Endometrial microvascular endothelial cells (primary cell): ENCODE results near the gene MIS18A. TPM values are rescaled to one million over a fixed set of nuclear protein-coding genes. Genes with fewer than 3 reads are reported as not detected.
"Not testable (repeated sequence)": the region's sequence is repeated elsewhere in the genome, so short reads cannot be mapped to it uniquely, and the experiment has no call there.

ENCODE experiments used
- in situ Hi-C: cut with HindIII; loops from 2 replicates; pipeline ENCODE4 v1.10.0; 2017; ENCODE audit warnings: low sequenced_read_pairs, low pct_unique_long_range_greater_than_20kb; ENCODE audit errors: inconsistent ontology term
- total RNA-seq: library from RNA; depleted of rRNA; stranded (reverse); fragments of >200 nt; gene quantifications from one replicate; pipeline ENCODE4 v1.2.3, GENCODE V29; 2015; ENCODE audit errors: inconsistent ontology term

Gene MIS18A
- total RNA-seq, 1 donor from 2014 or later = 13.3 TPM

- in situ Hi-C loops = not testable (repeated sequence)
Observed at GRCh38 chr21:32258786-32259048, 20.1 kb downstream of the MIS18A start.

GRCh38 chr21:32257962-32258785 is 20.7 kb downstream of the MIS18A start:
- in situ Hi-C loops = no loop called here

DNA sequence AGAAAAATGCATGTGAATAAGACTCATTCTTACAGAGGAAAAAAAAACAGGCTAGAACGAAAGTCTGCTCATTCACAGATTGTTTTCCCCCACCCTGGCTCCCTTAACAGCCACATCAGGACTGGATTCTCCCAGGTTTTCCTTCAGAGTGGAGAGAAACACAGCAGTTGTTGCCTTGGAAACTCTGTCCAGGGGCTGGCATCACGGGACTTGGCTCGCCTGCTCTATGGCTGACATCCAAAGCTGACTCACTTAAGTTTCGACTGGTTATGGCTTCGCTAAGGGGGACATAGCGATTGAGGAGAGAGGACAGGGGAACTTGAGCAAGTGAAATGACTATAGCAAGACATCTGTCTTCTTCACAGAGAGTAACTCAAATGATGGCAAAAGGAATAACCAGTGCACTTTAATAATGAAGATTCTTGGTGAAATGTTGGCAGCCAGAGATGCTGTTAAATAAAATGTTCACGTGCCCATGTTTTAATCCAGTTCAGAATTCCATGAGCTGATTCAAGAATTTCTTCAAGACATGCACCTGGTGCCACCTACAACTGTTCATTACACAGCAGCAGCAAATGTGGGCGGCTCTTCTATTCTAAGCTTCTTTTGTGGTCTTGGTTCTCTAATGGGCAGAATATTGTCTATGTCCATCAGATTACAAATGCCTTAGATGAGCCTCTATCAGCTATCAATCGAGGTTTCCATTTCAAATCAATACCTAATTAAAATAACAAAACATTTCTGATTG is 21.8 kb downstream of the MIS18A start:
- in situ Hi-C loops = no loop called here

- in situ Hi-C loops = no loop called here
Observed at GRCh38 chr21:32256251-32256650, 22.6 kb downstream of the MIS18A start.

- in situ Hi-C loops = no loop called here
Observed at GRCh38 chr21:32253215-32253641, 25.6 kb downstream of the MIS18A start.

GRCh38 chr21:32252136-32252535 is 26.7 kb downstream of the MIS18A start:
- in situ Hi-C loops = no loop called here

- in situ Hi-C loops = no loop called here
Observed at GRCh38 chr21:32249511-32250280, 29.2 kb downstream of the MIS18A start.

DNA sequence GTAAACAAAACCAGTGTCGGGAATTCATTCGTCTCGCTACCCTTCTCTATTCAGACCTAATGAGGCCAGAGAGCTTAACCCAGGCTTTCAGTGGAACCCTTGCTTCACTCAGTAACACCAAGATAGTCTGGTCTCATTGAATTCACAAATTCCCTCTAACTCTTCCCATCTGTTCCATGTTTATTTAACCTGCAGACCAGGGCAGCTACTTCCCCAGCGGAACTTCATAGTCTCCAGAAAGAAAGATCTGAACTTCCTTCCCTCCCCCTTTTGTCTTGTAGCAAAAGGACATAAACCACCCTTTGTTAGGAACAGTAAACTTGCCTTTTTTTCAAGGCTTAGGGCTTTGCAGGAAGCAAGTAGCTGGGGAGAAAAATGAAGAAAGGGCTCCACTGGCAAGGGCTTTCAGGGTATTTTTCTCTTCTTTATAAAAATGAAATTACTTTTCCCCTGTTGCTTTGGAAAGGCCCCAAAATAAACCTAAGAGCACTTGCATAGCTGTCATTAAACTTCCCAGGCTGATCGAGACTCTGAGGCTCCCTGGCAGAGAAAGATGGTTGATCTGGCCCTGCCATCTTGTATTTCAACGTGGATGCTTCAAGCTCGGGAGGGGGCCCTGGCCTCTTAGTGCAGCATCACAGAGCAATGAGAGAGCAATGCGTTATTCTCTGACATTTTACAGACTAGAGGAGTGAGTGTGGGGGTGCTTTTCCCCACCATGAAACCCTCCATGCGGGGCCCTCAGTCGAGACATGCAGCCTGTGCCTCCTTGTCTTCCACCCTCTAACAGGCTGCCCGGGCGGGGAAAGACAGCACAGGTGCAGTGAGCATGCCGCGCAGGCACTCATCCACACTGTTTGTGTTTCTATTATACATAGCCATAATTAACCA is 30.0 kb downstream of the MIS18A start:
- in situ Hi-C loops = no loop called here

DNA sequence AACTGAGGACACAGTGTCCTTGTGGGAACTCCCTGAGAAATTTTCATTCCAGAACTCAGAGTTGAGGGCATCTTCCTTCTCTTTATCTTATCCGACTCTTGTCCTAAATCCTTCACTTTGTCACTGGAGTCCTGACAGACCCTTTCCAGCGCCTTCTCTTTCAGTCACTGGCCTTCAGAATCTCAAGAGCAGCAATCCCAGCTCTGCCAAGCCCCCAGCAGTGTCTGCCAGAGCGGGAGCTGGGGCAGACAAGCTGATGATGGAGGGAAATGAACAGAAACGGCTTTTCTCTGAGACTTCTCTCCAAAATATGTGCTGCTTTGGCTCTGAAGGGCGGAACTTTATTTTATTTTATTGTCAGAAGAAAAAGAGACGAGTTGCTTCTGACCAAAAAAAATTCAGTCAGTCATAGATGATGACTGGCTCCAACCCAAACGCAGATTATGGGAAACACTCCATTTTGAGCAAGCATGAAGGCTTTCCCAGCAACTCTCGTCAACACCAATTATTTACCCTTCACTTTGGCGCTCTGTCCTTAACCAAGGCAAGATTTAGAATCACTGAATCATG is 32.2 kb downstream of the MIS18A start:
- in situ Hi-C loops = no loop called here

- in situ Hi-C loops = no loop called here
Observed at GRCh38 chr21:32245971-32246370, 32.9 kb downstream of the MIS18A start.

- in situ Hi-C loops = no loop called here
Observed at GRCh38 chr21:32240851-32241687, 37.8 kb downstream of the MIS18A start.

GRCh38 chr21:32239551-32239950 is 39.3 kb downstream of the MIS18A start:
- in situ Hi-C loops = no loop called here

DNA sequence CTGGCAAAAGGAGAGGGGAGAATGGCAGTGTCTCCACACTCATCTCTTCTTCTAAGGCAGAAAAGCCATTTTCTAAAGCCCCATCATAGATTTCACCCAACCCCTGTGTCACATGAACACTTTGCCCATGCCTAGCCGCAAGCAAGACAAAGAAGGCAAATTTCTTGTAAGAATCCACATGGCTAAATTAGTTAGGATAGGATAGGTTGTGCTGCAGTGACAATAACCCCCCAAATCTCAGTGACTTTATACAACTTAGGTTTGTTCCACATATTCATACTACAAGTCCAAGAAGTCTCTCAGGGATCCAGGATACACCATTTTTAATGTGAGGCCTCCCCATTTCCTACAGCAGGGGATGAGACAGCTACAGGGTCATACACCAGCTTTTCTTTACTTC is 40.8 kb downstream of the MIS18A start:
- in situ Hi-C loops = no loop called here

- in situ Hi-C loops = no loop called here
Observed at GRCh38 chr21:32237021-32237420, 41.8 kb downstream of the MIS18A start.

DNA sequence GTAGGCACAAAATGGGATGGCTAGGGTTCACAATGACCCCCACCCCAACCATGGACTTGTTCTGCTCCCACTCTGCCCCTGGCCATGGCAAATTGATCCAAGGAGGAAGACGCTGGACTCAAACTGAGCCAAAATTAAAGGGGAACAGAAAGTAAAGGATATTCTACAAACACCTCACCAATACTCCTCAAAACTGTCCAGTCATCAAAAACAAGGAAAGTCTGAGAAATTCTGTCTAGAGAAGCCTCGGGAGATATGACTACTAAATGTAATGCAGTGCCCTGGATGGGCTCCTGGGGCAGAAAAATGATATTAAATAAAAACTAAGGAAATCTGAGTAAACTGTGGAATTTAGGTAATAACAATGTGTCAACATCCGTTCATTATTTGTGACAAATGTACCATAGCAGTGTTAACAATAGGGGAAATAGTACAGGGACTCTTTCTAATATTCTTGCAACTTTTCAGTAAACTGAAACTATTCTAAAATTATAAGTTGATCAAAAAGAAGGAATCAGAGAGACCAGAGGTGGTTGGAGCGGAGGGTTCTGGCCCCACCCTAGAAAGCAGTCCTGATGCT is 45.0 kb downstream of the MIS18A start:
- in situ Hi-C loops = no loop called here

DNA sequence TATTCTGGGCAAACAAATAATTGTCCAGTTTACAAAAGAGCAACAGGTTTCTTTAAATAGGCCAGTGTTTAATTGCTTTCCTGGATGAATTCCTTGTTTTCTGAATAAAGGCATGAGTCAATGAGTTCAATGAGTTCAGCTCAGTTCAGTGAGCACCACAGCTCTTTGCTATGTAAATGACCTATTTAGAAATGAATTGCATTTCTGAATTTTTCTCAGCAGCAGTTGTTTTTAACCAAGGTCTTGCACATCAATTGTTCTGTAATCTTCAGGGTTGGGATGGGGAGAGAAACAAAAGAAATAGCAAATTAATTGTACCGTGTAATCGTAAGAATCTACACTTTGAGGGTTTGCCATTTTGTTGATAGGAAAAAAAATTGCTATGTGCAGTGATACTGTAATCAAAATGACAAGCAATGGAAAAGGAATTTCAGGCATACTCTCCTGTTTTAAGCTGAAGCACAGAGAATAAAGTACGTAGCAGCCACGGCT is 45.7 kb downstream of the MIS18A start:
- in situ Hi-C loops = no loop called here

DNA sequence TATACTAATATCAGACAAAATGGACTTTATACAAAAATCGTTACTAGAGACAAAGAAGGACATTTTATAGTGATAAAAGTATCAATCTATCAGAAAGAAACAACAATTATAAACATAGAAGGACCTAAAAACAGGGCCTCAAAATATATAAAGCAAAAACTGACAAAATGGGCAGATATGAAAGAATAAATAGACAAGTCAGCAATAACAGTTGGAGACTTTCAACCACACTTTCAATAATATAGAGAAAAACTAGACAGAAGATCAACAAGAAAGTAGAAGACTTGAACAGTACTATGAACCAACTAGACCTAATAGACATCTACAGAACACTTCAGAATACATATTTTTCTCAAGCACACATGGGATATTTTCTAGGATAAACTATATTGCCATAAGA is 52.4 kb downstream of the MIS18A start:
- in situ Hi-C loops = no loop called here
